Right lobe of liver (tissue), 4 donors: ENCODE results near the gene HPSE2.

Experiments used
- POLR2A ChIP-seq: fragments of 450-650 bp; IDR thresholded peaks from one replicate; pipeline ENCODE4 v1.6.1; 2017; ENCODE audit warnings: antibody characterized with exemption, mild to moderate bottlenecking
- TF ChIP-seq, protein P1 (sequence below), 4 donors: fragments of 200-600 bp in 3 of 4; fragments of 450-650 bp in 1 of 4; IDR thresholded peaks; one replicate each; pipeline versions ENCODE4 v1.5.1 to v1.8.0; 2016 to 2022; ENCODE audit warnings: antibody characterized with exemption in 4 of 4, mild to moderate bottlenecking in 2 of 4
- donor health status: DM: no; HTN: no; CAD: no.
- donor health status: DM: no; HTN: no; CAD: no.
- donor health status: DM: no; HTN: yes; CAD: no.

DNA sequence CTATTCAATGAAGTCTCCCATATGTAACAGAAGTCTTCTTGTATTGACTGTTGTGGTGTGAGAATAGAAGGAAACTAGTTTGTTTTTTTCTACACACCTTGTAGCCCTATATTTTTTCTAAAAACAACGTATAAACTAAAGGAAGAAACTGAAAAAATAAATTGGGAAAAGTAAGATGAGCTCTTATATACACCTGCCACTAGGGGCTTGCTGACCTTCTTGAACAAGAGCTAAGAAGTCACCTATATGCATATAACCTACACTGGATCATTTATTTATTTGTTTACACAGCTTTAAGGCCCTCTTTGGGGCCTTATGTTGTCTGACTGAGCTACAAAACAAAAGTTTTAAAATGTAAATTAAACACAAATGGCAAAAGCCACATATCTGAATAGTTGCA lies 383.0 kb downstream of the HPSE2 start:
- TF ChIP-seq, protein P1, sequence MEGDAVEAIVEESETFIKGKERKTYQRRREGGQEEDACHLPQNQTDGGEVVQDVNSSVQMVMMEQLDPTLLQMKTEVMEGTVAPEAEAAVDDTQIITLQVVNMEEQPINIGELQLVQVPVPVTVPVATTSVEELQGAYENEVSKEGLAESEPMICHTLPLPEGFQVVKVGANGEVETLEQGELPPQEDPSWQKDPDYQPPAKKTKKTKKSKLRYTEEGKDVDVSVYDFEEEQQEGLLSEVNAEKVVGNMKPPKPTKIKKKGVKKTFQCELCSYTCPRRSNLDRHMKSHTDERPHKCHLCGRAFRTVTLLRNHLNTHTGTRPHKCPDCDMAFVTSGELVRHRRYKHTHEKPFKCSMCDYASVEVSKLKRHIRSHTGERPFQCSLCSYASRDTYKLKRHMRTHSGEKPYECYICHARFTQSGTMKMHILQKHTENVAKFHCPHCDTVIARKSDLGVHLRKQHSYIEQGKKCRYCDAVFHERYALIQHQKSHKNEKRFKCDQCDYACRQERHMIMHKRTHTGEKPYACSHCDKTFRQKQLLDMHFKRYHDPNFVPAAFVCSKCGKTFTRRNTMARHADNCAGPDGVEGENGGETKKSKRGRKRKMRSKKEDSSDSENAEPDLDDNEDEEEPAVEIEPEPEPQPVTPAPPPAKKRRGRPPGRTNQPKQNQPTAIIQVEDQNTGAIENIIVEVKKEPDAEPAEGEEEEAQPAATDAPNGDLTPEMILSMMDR (IDR thresholded peaks at IDR 0.05), result peak in 1 of 4 donors; percentile 6
- no peak for TF ChIP-seq POLR2A
